Neutrophil (primary cell): ENCODE measurements around the gene TTC22.

ENCODE experiments used
- H3K27ac ChIP-seq: fragments of 200-600 bp; sonication (generic); 2 replicates; pipeline ENCODE4 v1.5.1; 2016; ENCODE audit warnings: mild to moderate bottlenecking, moderate library complexity
- H3K27me3 ChIP-seq: fragments of 200-600 bp; sonication (generic); 2 replicates; pipeline ENCODE4 v1.6.0; 2016; ENCODE audit warnings: mild to moderate bottlenecking
- H3K36me3 ChIP-seq: fragments of 200-600 bp; sonication (generic); 2 replicates; pipeline ENCODE4 v1.5.1; 2017
- H3K4me1 ChIP-seq, 2 experiments: fragments of 200-600 bp in 1 of 2; sonication (generic) in 1 of 2; 1 replicate in 1 of 2; 2 replicates in 1 of 2; pipeline versions ENCODE4 v1.5.1 to v1.6.1; 2013 to 2016; ENCODE audit warnings: low read depth in 1 of 2, low read length in 1 of 2, mild to moderate bottlenecking in 1 of 2, moderate library complexity in 1 of 2; ENCODE audit not compliant: control insufficient read depth in 1 of 2, insufficient read depth in 1 of 2
- H3K4me3 ChIP-seq, 2 experiments: fragments of 200-600 bp in 1 of 2; sonication (generic) in 1 of 2; 1 replicate in 1 of 2; 2 replicates in 1 of 2; pipeline ENCODE4 v1.5.1; 2013 to 2016; ENCODE audit warnings: low read depth in 1 of 2, low read length in 1 of 2, mild to moderate bottlenecking in 1 of 2, moderate library complexity in 1 of 2
- H3K9me3 ChIP-seq: fragments of 200-600 bp; sonication (generic); 2 replicates; pipeline ENCODE4 v1.5.1; 2016
- CTCF ChIP-seq: fragments of 200-600 bp; sonication (generic); IDR thresholded peaks from 2 replicates; pipeline ENCODE4 v1.5.1; 2016; ENCODE audit warnings: antibody characterized with exemption

TTC22 gene

GRCh38 chr1:54757833-54758232 is 43.3 kb downstream of the TTC22 start:
- TF ChIP-seq CTCF, result no peak
- Histone ChIP-seq H3K4me3 (no peak overlapping the region), H3K27me3 (no peaks in the 10 kb centered on the region), H3K9me3 (no peaks in the 10 kb centered on the region), H3K4me1 (no peaks in the 10 kb centered on the region), H3K27ac (no peak overlapping the region), H3K36me3 (peaks cover 21% of the 10 kb centered on the region)

- Histone ChIP-seq H3K27me3 (no peaks in the 10 kb centered on the region), H3K4me1 (no peaks in the 10 kb centered on the region), H3K36me3 (peaks cover 21% of the 10 kb centered on the region), H3K9me3 (no peaks in the 10 kb centered on the region), H3K4me3 (no peak overlapping the region), H3K27ac (no peak overlapping the region)
- TF ChIP-seq CTCF, result no peak
Observed at GRCh38 chr1:54754486-54755285, 46.4 kb downstream of the TTC22 start.

- peaks cover 21% of the 10 kb centered on the region for H3K36me3 ChIP-seq
- H3K9me3 ChIP-seq, result no peaks in the 10 kb centered on the region
- H3K4me1 ChIP-seq, result no peaks in the 10 kb centered on the region
- TF ChIP-seq CTCF, result no peak
- no peak overlapping the region for H3K27ac ChIP-seq
- H3K27me3 ChIP-seq, result no peaks in the 10 kb centered on the region
- H3K4me3 ChIP-seq, result no peak overlapping the region
Observed at GRCh38 chr1:54754045-54754444, 47.1 kb downstream of the TTC22 start.

- Histone ChIP-seq H3K4me3 (no peak overlapping the region), H3K27ac (no peak overlapping the region), H3K9me3 (no peaks in the 10 kb centered on the region), H3K27me3 (no peaks in the 10 kb centered on the region), H3K4me1 (no peaks in the 10 kb centered on the region), H3K36me3 (no peaks in the 10 kb centered on the region)
- TF ChIP-seq CTCF, result no peak
Observed at GRCh38 chr1:54751426-54751825, 49.7 kb downstream of the TTC22 start.

GRCh38 chr1:54750596-54750995 is 50.5 kb downstream of the TTC22 start:
- Histone ChIP-seq H3K36me3 (no peaks in the 10 kb centered on the region), H3K27ac (no peak overlapping the region), H3K27me3 (no peaks in the 10 kb centered on the region), H3K9me3 (no peaks in the 10 kb centered on the region), H3K4me1 (no peaks in the 10 kb centered on the region), H3K4me3 (no peak overlapping the region)
- no peak for TF ChIP-seq CTCF
